Fibroblast of upper back skin (primary cell): ENCODE results near the gene KIF13A.
A peak's percentile ranks its signal among the peaks of the same experiment; 100 is the strongest.
"Not testable (repeated sequence)": the region's sequence is repeated elsewhere in the genome, so short reads cannot be mapped to it uniquely, and the experiment has no call there.

Source experiments
- DNase-seq: peaks from one replicate; pipeline ENCODE4 v3.0.0-alpha.2; 2013

KIF13A gene

GRCh38 chr6:17967668-17968518, 19.5 kb downstream of the KIF13A start:
- DNase-seq = peak; percentile 49

GRCh38 chr6:17966451-17966850, 21.0 kb downstream of the KIF13A start:
- no peak for DNase-seq

- DNase-seq = peak; percentile 66
These were observed 22.0 kb downstream of the KIF13A start for GRCh38 chr6:17965397-17965796.

GRCh38 chr6:17964633-17965032, 22.8 kb downstream of the KIF13A start:
- DNase-seq = no peak

- peak; percentile 97 for DNase-seq
These were observed 24.9 kb downstream of the KIF13A start for GRCh38 chr6:17962436-17963031.

- DNase-seq = no peak
These were observed 28.1 kb downstream of the KIF13A start for GRCh38 chr6:17959302-17959701.

- no peak for DNase-seq
These were observed 29.4 kb downstream of the KIF13A start for GRCh38 chr6:17957904-17958620.

- DNase-seq = no peak
These were observed 29.9 kb downstream of the KIF13A start for GRCh38 chr6:17957498-17957897.

GRCh38 chr6:17957086-17957485, 30.3 kb downstream of the KIF13A start:
- no peak for DNase-seq

GRCh38 chr6:17950095-17950494, 37.3 kb downstream of the KIF13A start:
- DNase-seq = no peak

- DNase-seq = no peak
These were observed 38.3 kb downstream of the KIF13A start for GRCh38 chr6:17949168-17949567.

- DNase-seq = no peak
These were observed 38.7 kb downstream of the KIF13A start for GRCh38 chr6:17948725-17949124.

- not testable (repeated sequence) for DNase-seq
These were observed 39.9 kb downstream of the KIF13A start for GRCh38 chr6:17947574-17947973.

- no peak for DNase-seq
These were observed 41.9 kb downstream of the KIF13A start for GRCh38 chr6:17945575-17945974.

GRCh38 chr6:17945111-17945510, 42.3 kb downstream of the KIF13A start:
- no peak for DNase-seq

- DNase-seq = no peak
These were observed 46.1 kb downstream of the KIF13A start for GRCh38 chr6:17941318-17941717.

- no peak for DNase-seq
These were observed 47.2 kb downstream of the KIF13A start for GRCh38 chr6:17940151-17940792.

- DNase-seq = peak; percentile 77
These were observed 48.5 kb downstream of the KIF13A start for GRCh38 chr6:17938901-17939300.

- no peak for DNase-seq
These were observed 52.0 kb downstream of the KIF13A start for GRCh38 chr6:17935188-17936149.

GRCh38 chr6:17933716-17934115, 53.7 kb downstream of the KIF13A start:
- DNase-seq = no peak

- DNase-seq = peak; percentile 87
These were observed 55.0 kb downstream of the KIF13A start for GRCh38 chr6:17932330-17932852.

- no peak for DNase-seq
These were observed 56.2 kb downstream of the KIF13A start for GRCh38 chr6:17931227-17931626.
